GM12878 (cell line): ENCODE results near the gene SNTN. TPM values are rescaled to one million over a fixed set of nuclear protein-coding genes. Genes with fewer than 3 reads are reported as not detected.

Experiments
- ATAC-seq: fragments of 200-7000 bp; cut with Tn5 transposase; 3 replicates; pipeline ENCODE4 v1.9.1; 2020; ENCODE audit warnings: mild to moderate bottlenecking, moderate library complexity
- BruUV-seq: library from RNA; stranded (reverse); fragments of 400-500 nt; replicated peaks from 2 replicates; lab custom pipeline; 2021; lab: Mats Ljungman, UMichigan
- CTCF ChIA-PET: fragments of 300-600 bp; sonication (Branson Sonifier 250); formaldehyde crosslinking; extraction: SDS; loops from one replicate; lab custom pipeline; 2021; ENCODE audit warnings: inconsistent platforms; lab: Yijun Ruan, JAX
- POLR2A ChIA-PET: fragments of 350-600 bp; formaldehyde crosslinking; extraction: SDS; loops from one replicate; lab custom pipeline; 2021; ENCODE audit warnings: inconsistent platforms; lab: Charles Lee
- RAD21 ChIA-PET: fragments of 300-600 bp; sonication (Branson Sonifier 250); formaldehyde crosslinking; loops from one replicate; lab custom pipeline; 2023; ENCODE audit warnings: antibody characterized with exemption; ENCODE audit not compliant: unreplicated experiment; lab: Charles Lee
- SMC1A ChIA-PET: fragments of 300-600 bp; sonication (Branson Sonifier 250); formaldehyde crosslinking; loops from one replicate; lab custom pipeline; 2023; ENCODE audit not compliant: unreplicated experiment, uncharacterized antibody; lab: Charles Lee
- DNase-seq: peaks from one replicate; pipeline ENCODE4 v3.0.0-alpha.2; 2011; ENCODE audit warnings: low read depth, low spot score
- FAIRE-seq: peaks from 3 replicates; lab custom pipeline; 2011; peaks lifted over from hg19 to GRCh38; lab: Jason Lieb, UNC
- H2AFZ ChIP-seq: 2 replicates; pipeline ENCODE4 v1.6.0; 2011; ENCODE audit warnings: low read depth, low read length, control low read depth; ENCODE audit not compliant: control insufficient read depth
- H3K27ac ChIP-seq: 2 replicates; pipeline ENCODE4 v1.5.1; 2011; ENCODE audit warnings: control low read depth; ENCODE audit not compliant: control insufficient read depth, insufficient read depth
- H3K27me3 ChIP-seq, 2 experiments: replicated peaks in 1 of 2; 2 replicates each; pipeline versions ENCODE4 v1.6.0 to v1.6.1; 2011; ENCODE audit warnings: low read length in 1 of 2; ENCODE audit not compliant: control insufficient read depth in 2 of 2, insufficient read depth in 2 of 2
- H3K36me3 ChIP-seq, 2 experiments: 2 replicates each; pipeline ENCODE4 v1.5.1; 2011; ENCODE audit warnings: low read length in 1 of 2; ENCODE audit not compliant: control insufficient read depth in 2 of 2, insufficient read depth in 2 of 2
- H3K4me1 ChIP-seq: 2 replicates; pipeline ENCODE4 v1.6.1; 2011; ENCODE audit warnings: mild to moderate bottlenecking, low read length, moderate library complexity, mixed read lengths; ENCODE audit not compliant: control insufficient read depth, insufficient read depth
- H3K4me2 ChIP-seq: 2 replicates; pipeline ENCODE4 v1.6.0; 2011; ENCODE audit warnings: control low read depth; ENCODE audit not compliant: control insufficient read depth, insufficient read depth
- H3K4me3 ChIP-seq: fragments of 200-600 bp; sonication (generic); 2 replicates; pipeline ENCODE4 v1.5.1; 2016
- H3K79me2 ChIP-seq: 2 replicates; pipeline ENCODE4 v1.6.0; 2011; ENCODE audit warnings: low read length; ENCODE audit not compliant: control insufficient read depth, insufficient read depth
- H3K9ac ChIP-seq: 2 replicates; pipeline ENCODE4 v1.8.0; 2011; ENCODE audit warnings: low read length, control low read depth, mixed read lengths; ENCODE audit not compliant: control insufficient read depth, insufficient read depth
- H3K9me3 ChIP-seq: replicated peaks from 3 replicates; pipeline ENCODE4 v1.5.1; 2011; ENCODE audit warnings: mild to moderate bottlenecking, low read length; ENCODE audit not compliant: control insufficient read depth, insufficient read depth
- H4K20me1 ChIP-seq: 2 replicates; pipeline ENCODE4 v1.6.0; 2011; ENCODE audit not compliant: control insufficient read depth, insufficient read depth
- BACH1 ChIP-seq: fragments of 450-650 bp; IDR thresholded peaks from 2 replicates; pipeline ENCODE4 v1.6.1; 2017; ENCODE audit warnings: mild to moderate bottlenecking, borderline replicate concordance
- BHLHE40 ChIP-seq, 2 experiments: fragments of 450-650 bp in 1 of 2; IDR thresholded peaks; 2 replicates each; pipeline ENCODE4 v1.6.1; 2011 to 2017; ENCODE audit warnings: low read depth in 2 of 2, borderline replicate concordance in 1 of 2, improper control_type of control experiment in 1 of 2, low read length in 1 of 2, mild to moderate bottlenecking in 1 of 2
- CHD2 ChIP-seq: IDR thresholded peaks from 2 replicates; pipeline ENCODE4 v1.6.1; 2011; ENCODE audit warnings: low read depth, low read length, improper control_type of control experiment, borderline replicate concordance
- DPF2 ChIP-seq: fragments of 450-650 bp; IDR thresholded peaks from 2 replicates; pipeline ENCODE4 v1.6.1; 2017; ENCODE audit warnings: mild to moderate bottlenecking
- EED ChIP-seq: sonication (generic); IDR thresholded peaks from 2 replicates; pipeline ENCODE4 v1.6.1; 2016; ENCODE audit warnings: antibody characterized with exemption, low read depth
- EGR1 ChIP-seq, 2 experiments: IDR thresholded peaks; 1 replicate in 1 of 2; 2 replicates in 1 of 2; pipeline ENCODE4 v1.6.1; 2011 to 2012; ENCODE audit warnings: low read depth in 2 of 2, low read length in 2 of 2, borderline replicate concordance in 1 of 2, mild to moderate bottlenecking in 1 of 2, moderate library complexity in 1 of 2
- EP300 ChIP-seq, 2 experiments: fragments of 150-350 bp in 1 of 2; IDR thresholded peaks; 2 replicates each; pipeline ENCODE4 v1.6.1; 2011 to 2012; ENCODE audit warnings: low read depth in 2 of 2, low read length in 2 of 2, borderline replicate concordance in 1 of 2, improper control_type of control experiment in 1 of 2, inconsistent platforms in 1 of 2; ENCODE audit not compliant: control insufficient read depth in 1 of 2
- GATAD2B ChIP-seq: fragments of 450-650 bp; conservative IDR thresholded peaks from 2 replicates; pipeline ENCODE4 v1.6.1; 2017; ENCODE audit warnings: low read depth, mild to moderate bottlenecking, moderate library complexity
- KDM1A ChIP-seq: fragments of 200-600 bp; sonication (generic); IDR thresholded peaks from 2 replicates; pipeline ENCODE4 v1.6.1; 2016; ENCODE audit warnings: borderline replicate concordance
- MTA3 ChIP-seq: IDR thresholded peaks from 2 replicates; pipeline ENCODE4 v1.6.1; 2012; ENCODE audit warnings: low read length, inconsistent platforms, borderline replicate concordance
- NFYB ChIP-seq: IDR thresholded peaks from 2 replicates; pipeline ENCODE4 v1.6.1; 2011; ENCODE audit warnings: low read depth, mild to moderate bottlenecking, low read length, improper control_type of control experiment, moderate library complexity; ENCODE audit not compliant: insufficient read depth
- ZNF384 ChIP-seq: IDR thresholded peaks from 2 replicates; pipeline ENCODE4 v1.6.1; 2012; ENCODE audit warnings: low read depth, mild to moderate bottlenecking, low read length, improper control_type of control experiment, borderline replicate concordance
- ZZZ3 ChIP-seq: IDR thresholded peaks from 2 replicates; pipeline ENCODE4 v1.6.1; 2011; ENCODE audit warnings: low read depth; ENCODE audit not compliant: control insufficient read depth, insufficient read length
- in situ Hi-C: fragments of 300-500 bp; cut with MboI; formaldehyde crosslinking; loops from 9 replicates; pipeline ENCODE4 v1.14.3; 2018; ENCODE audit warnings: mixed read lengths
- intact Hi-C: fragments of 100-400 bp; cut with micrococcal nuclease; formaldehyde crosslinking; loops from one replicate; pipeline ENCODE4 v1.14.2; 2022; ENCODE audit not compliant: unreplicated experiment
- polyA plus RNA-seq, 11 experiments: library from polyadenylated mRNA; depleted of rRNA in 4 of 11; unstranded in 6 of 11; stranded (reverse) in 5 of 11; fragments of >200 nt; fragmentation: Nextera tagmentation in 4 of 11; fragmentation: Illumina TruSeq in 1 of 11; extraction: Ambion mirVana in 4 of 11; extraction: Trizol in 1 of 11; gene quantifications; 1 replicate in 1 of 11; 2 replicates in 10 of 11; pipeline versions ENCODE4 v1.2.1 to v1.2.3, GENCODE V29; 2011 to 2016; ENCODE audit warnings: inconsistent platforms in 2 of 11, missing spikeins in 2 of 11, low read depth in 1 of 11
- total RNA-seq, 4 experiments: library from RNA; depleted of rRNA in 3 of 4; stranded (reverse); fragments of >200 nt in 3 of 4; fragmentation: Illumina TruSeq in 1 of 4; extraction: Trizol in 1 of 4; gene quantifications; 2 replicates each; pipeline versions ENCODE4 v1.2.1 to v1.2.3, GENCODE V29; 2013 to 2021
- TF ChIP-seq, protein P1 (sequence below): IDR thresholded peaks from 2 replicates; pipeline ENCODE4 v1.6.1; 2011; ENCODE audit warnings: low read depth, mild to moderate bottlenecking, low read length, moderate library complexity, borderline replicate concordance; ENCODE audit errors: extremely low read depth
- TF ChIP-seq, protein P2 (sequence below): fragments of 450-650 bp; IDR thresholded peaks from 2 replicates; pipeline ENCODE4 v1.6.1; 2014; ENCODE audit warnings: mild to moderate bottlenecking

SNTN gene
- total and polyA plus RNA-seq, 10 of the 15 experiments (the other 5 are each of a cell fraction or from before 2014, with no cell fraction given): not detected

DNA sequence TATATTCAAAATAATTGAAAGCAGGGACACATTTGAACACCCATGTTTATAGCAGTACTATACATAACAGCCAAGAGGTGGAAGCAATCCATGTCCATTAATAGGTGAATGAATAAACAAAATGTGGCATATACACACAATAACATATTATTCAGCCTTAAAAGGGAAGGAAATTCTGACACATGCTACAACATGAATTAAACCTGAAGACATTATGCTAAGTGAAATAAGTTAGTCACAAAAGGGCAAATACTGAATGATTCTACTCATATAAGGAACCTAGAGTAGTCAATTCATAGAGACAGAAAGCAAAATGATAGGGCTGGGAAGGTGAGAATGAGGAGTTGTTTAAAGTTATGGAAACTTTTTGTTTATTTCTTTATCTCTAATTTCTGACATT lies 40.9 kb downstream of the SNTN start:
- Histone ChIP-seq H4K20me1 (no peaks in the 10 kb centered on the region), H3K9ac (no peak overlapping the region), H3K4me2 (no peak overlapping the region), H3K79me2 (no peaks in the 10 kb centered on the region), H3K4me3 (no peak overlapping the region), H3K4me1 (no peaks in the 10 kb centered on the region), H3K27me3 (no peaks in the 10 kb centered on the region), H3K27ac (no peak overlapping the region), H3K36me3 (no peaks in the 10 kb centered on the region), H3K9me3 (no peaks in the 10 kb centered on the region), H2AFZ (no peak overlapping the region)
- ChIA-PET POLR2A (no interaction called here), RAD21 (no interaction called here), SMC1A (no interaction called here), CTCF (no interaction called here)
- DNase-seq (no peak), FAIRE-seq (no peak), ATAC-seq (no peak)
- intact Hi-C loops (no loop called here), in situ Hi-C loops (no loop called here)
- TF ChIP-seq DPF2: no peak
- TF ChIP-seq ZZZ3: no peak
- TF ChIP-seq BHLHE40 (IDR thresholded peaks at IDR 0.05; ENCODE audit: borderline replicate concordance in 1 of 2, low read depth in 2 of 2, low read length in 1 of 2): no peak
- TF ChIP-seq ZNF384: no peak
- no peak for TF ChIP-seq EED
- TF ChIP-seq KDM1A: no peak
- no peak for TF ChIP-seq EGR1 (IDR thresholded peaks at IDR 0.05; ENCODE audit: borderline replicate concordance in 1 of 2, low read depth in 2 of 2, low read length in 2 of 2)
- no peak for TF ChIP-seq BACH1
- TF ChIP-seq GATAD2B: no peak
- TF ChIP-seq MTA3: no peak
- TF ChIP-seq, protein P1, sequence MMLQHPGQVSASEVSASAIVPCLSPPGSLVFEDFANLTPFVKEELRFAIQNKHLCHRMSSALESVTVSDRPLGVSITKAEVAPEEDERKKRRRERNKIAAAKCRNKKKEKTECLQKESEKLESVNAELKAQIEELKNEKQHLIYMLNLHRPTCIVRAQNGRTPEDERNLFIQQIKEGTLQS: no peak
- TF ChIP-seq EP300 (IDR thresholded peaks at IDR 0.05; ENCODE audit: borderline replicate concordance in 1 of 2, control insufficient read depth in 1 of 2, low read depth in 2 of 2, low read length in 2 of 2): no peak
- no peak for TF ChIP-seq CHD2
- TF ChIP-seq NFYB: no peak
- TF ChIP-seq, protein P2, sequence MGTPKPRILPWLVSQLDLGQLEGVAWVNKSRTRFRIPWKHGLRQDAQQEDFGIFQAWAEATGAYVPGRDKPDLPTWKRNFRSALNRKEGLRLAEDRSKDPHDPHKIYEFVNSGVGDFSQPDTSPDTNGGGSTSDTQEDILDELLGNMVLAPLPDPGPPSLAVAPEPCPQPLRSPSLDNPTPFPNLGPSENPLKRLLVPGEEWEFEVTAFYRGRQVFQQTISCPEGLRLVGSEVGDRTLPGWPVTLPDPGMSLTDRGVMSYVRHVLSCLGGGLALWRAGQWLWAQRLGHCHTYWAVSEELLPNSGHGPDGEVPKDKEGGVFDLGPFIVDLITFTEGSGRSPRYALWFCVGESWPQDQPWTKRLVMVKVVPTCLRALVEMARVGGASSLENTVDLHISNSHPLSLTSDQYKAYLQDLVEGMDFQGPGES: no peak
- no TSS peak for BruUV-seq
